Measurements from ENCODE around the gene NRAS. TPM values are rescaled to one million over a fixed set of nuclear protein-coding genes. Genes with fewer than 3 reads are reported as not detected.

Gene NRAS
- total RNA-seq, 4 donors from 2014 or later, result 13.3 to 26.0 (median 20.5) TPM

DNA sequence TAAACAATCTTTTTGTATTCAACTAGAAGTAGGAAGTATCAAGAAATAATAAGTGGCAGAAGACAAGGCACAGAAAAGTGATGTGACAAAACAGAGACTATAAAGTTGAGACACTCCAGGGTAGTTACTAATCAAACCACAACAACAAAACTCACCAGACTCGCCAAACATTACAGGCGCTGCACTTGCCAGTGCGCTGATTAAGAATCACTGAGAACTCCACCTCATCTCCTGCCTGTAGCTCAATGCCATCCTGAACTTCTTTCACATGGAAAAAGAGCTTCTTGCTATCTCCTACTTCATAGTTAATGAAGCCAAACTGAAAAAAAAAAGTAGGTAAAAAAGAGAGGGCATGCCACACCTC lies 2.8 kb upstream of the NRAS start:
- Histone ChIP-seq H3K27me3 (no peaks in the 10 kb centered on the region), H3K9me3 (no peaks in the 10 kb centered on the region), H3K4me3 (no peak overlapping the region), H3K36me3 (peaks cover 28 to 73% of the 10 kb centered on the region in 2 donors), H3K27ac (no peak overlapping the region), H3K4me1 (peaks cover 7 to 35% (median 7%) of the 10 kb centered on the region in 3 donors)
- ATAC-seq, result no peak
- TF ChIP-seq EP300 (IDR thresholded peaks at IDR 0.05) (no peak), POLR2AphosphoS5 (IDR thresholded peaks at IDR 0.05) (no peak), POLR2A (IDR thresholded peaks at IDR 0.05) (no peak)
- TF ChIP-seq, protein P1, sequence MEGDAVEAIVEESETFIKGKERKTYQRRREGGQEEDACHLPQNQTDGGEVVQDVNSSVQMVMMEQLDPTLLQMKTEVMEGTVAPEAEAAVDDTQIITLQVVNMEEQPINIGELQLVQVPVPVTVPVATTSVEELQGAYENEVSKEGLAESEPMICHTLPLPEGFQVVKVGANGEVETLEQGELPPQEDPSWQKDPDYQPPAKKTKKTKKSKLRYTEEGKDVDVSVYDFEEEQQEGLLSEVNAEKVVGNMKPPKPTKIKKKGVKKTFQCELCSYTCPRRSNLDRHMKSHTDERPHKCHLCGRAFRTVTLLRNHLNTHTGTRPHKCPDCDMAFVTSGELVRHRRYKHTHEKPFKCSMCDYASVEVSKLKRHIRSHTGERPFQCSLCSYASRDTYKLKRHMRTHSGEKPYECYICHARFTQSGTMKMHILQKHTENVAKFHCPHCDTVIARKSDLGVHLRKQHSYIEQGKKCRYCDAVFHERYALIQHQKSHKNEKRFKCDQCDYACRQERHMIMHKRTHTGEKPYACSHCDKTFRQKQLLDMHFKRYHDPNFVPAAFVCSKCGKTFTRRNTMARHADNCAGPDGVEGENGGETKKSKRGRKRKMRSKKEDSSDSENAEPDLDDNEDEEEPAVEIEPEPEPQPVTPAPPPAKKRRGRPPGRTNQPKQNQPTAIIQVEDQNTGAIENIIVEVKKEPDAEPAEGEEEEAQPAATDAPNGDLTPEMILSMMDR (IDR thresholded peaks at IDR 0.05), result no peak
- WGBS, 2 donors (ENCODE audit: low coverage in 1 of 2), result 92 to 97% methylated on average over 3 of the region's 3 CpGs

DNA sequence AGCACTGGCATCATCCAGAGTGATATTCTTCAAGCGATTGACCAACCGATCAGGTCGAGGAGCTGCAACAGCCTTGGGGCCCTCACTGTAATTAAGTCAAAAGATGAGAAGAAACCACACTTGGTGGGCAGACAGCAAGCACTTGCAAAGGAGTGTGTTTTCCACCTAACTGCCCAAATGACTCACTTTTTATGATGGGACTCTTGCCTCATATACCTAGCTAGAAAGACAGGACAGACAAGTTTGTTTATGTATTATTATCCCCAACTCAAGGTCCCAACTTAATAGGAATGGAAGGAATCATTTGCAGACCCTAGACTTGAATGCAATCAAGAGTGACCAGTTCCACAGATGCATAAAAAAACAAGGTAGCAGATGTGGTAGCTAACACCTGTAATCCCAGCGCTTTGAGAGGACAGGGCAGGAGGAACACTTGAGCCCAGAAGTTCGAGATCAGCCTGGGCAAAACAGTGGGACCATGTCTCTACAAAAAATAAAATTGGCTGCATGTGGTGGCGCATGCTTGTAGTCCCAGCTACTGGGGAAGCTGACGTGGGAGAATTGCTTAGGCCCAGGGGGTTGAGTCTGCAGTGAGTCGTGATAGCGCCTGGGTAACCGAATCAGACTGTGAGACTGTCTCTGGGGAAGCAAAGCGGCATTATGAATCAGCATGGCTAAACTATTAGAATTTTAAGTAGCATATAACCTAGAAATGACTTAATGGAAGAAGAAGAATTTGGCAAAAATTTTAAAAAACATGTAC lies 2.3 kb upstream of the NRAS start:
- Histone ChIP-seq H3K9me3 (no peaks in the 10 kb centered on the region), H3K4me1 (peaks cover 7 to 35% (median 7%) of the 10 kb centered on the region in 3 donors), H3K4me3 (no peak overlapping the region), H3K27ac (no peak overlapping the region), H3K27me3 (no peaks in the 10 kb centered on the region), H3K36me3 (peaks cover 25 to 71% of the 10 kb centered on the region in 2 donors)
- 79 to 91% methylated on average over 4 to 8 of the region's 11 CpGs for WGBS, 2 donors (ENCODE audit: low coverage in 1 of 2)
- TF ChIP-seq POLR2AphosphoS5 (IDR thresholded peaks at IDR 0.05) (no peak), POLR2A (IDR thresholded peaks at IDR 0.05) (no peak), EP300 (IDR thresholded peaks at IDR 0.05) (no peak)
- TF ChIP-seq, protein P1 (IDR thresholded peaks at IDR 0.05), result no peak
- no peak for ATAC-seq

DNA sequence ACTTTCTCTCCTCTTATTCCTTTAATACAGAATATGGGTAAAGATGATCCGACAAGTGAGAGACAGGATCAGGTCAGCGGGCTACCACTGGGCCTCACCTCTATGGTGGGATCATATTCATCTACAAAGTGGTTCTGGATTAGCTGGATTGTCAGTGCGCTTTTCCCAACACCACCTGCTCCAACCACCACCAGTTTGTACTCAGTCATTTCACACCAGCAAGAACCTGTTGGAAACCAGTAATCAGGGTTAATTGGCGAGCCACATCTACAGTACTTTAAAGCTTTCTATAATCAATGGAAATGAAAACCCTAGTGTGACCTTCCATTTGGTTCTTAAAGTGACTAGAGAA lies 643 bp downstream of the NRAS start:
- Histone ChIP-seq H3K36me3 (peaks cover 9 to 71% of the 10 kb centered on the region in 2 donors), H3K27me3 (no peaks in the 10 kb centered on the region), H3K9me3 (no peaks in the 10 kb centered on the region), H3K4me1 (peaks cover 7 to 46% (median 7%) of the 10 kb centered on the region in 3 donors), H3K27ac (peak overlapping the region; percentile 87 to 99 (median 90)), H3K4me3 (peak overlapping the region; percentile 71 to 99)
- 32 to 35% methylated on average over 3 to 4 of the region's 4 CpGs for WGBS, 2 donors (ENCODE audit: low coverage in 1 of 2)
- no peak for TF ChIP-seq EP300 (IDR thresholded peaks at IDR 0.05)
- no peak for TF ChIP-seq POLR2AphosphoS5 (IDR thresholded peaks at IDR 0.05)
- TF ChIP-seq, protein P1 (IDR thresholded peaks at IDR 0.05), result no peak
- no peak for TF ChIP-seq POLR2A (IDR thresholded peaks at IDR 0.05)
- no peak for ATAC-seq

- no peak overlapping the region for H3K4me3 ChIP-seq
- no peak for ATAC-seq
- no peaks in the 10 kb centered on the region for H3K27me3 ChIP-seq
- TF ChIP-seq POLR2AphosphoS5 (IDR thresholded peaks at IDR 0.05), result no peak
- TF ChIP-seq, protein P1 (IDR thresholded peaks at IDR 0.05), result no peak
- no peak overlapping the region for H3K27ac ChIP-seq
- H3K9me3 ChIP-seq, result no peaks in the 10 kb centered on the region
- peaks cover 7 to 46% (median 7%) of the 10 kb centered on the region in 3 donors for H3K4me1 ChIP-seq
- WGBS, 2 donors (ENCODE audit: low coverage in 1 of 2), result 70 to 76% methylated on average over 2 to 4 of the region's 4 CpGs
- peaks cover 5 to 69% of the 10 kb centered on the region in 2 donors for H3K36me3 ChIP-seq
Measured at GRCh38 chr1:114712977-114713376, 3.6 kb downstream of the NRAS start.

GRCh38 chr1:114710360-114710759 lies 6.2 kb downstream of the NRAS start:
- ATAC-seq, result no peak
- TF ChIP-seq, protein P1 (IDR thresholded peaks at IDR 0.05), result no peak
- TF ChIP-seq EP300 (IDR thresholded peaks at IDR 0.05), result no peak
- TF ChIP-seq POLR2AphosphoS5 (IDR thresholded peaks at IDR 0.05), result no peak
- TF ChIP-seq POLR2A (IDR thresholded peaks at IDR 0.05), result no peak
- no peak overlapping the region for H3K4me3 ChIP-seq
- H3K4me1 ChIP-seq, result peaks cover 2 to 32% (median 4%) of the 10 kb centered on the region in 3 donors
- H3K9me3 ChIP-seq, result no peaks in the 10 kb centered on the region
- no peaks in the 10 kb centered on the region for H3K27me3 ChIP-seq
- H3K36me3 ChIP-seq, result peaks cover 9 to 89% of the 10 kb centered on the region in 2 donors
- WGBS, 2 donors (ENCODE audit: low coverage in 1 of 2), result 92 to 94% methylated on average over 2 to 3 of the region's 3 CpGs
- H3K27ac ChIP-seq, result no peak overlapping the region

Data from gastroesophageal sphincter (tissue), 4 donors.